ENCODE data around the gene TFAP2D.

DNA sequence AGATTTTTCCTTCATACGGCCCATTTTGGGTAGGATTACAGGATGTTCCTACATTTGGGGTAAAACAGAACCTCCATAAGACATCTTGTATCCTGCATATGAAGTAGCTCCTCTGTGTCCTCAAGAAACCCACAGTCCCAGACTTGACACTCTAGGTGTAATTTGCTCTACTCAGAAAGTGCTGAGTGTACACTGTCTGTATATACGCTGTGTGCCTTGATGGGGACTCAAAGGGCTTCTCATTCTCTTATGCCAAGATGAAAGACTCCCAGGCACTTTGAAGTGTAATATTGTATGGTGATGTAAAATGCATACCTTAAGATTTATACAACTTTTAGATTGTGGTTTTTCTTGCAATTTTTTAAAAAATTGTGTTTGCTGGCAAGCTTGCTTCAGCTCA is 5.2 kb downstream of the TFAP2D start:
- TF ChIP-seq, protein P1, sequence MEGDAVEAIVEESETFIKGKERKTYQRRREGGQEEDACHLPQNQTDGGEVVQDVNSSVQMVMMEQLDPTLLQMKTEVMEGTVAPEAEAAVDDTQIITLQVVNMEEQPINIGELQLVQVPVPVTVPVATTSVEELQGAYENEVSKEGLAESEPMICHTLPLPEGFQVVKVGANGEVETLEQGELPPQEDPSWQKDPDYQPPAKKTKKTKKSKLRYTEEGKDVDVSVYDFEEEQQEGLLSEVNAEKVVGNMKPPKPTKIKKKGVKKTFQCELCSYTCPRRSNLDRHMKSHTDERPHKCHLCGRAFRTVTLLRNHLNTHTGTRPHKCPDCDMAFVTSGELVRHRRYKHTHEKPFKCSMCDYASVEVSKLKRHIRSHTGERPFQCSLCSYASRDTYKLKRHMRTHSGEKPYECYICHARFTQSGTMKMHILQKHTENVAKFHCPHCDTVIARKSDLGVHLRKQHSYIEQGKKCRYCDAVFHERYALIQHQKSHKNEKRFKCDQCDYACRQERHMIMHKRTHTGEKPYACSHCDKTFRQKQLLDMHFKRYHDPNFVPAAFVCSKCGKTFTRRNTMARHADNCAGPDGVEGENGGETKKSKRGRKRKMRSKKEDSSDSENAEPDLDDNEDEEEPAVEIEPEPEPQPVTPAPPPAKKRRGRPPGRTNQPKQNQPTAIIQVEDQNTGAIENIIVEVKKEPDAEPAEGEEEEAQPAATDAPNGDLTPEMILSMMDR (IDR thresholded peaks at IDR 0.05; ENCODE audit: borderline replicate concordance, extremely low read depth, low read length, poor library complexity, severe bottlenecking): no peak
- TF ChIP-seq EZH2 (IDR thresholded peaks at IDR 0.05; ENCODE audit: borderline replicate concordance, low read depth, low read length, severe bottlenecking): no peak

All from DND-41 (cell line).